Fibroblast of the aortic adventitia (primary cell): ENCODE results near the gene CES5A. TPM values are rescaled to one million over a fixed set of nuclear protein-coding genes. Genes with fewer than 3 reads are reported as not detected.
"Not testable (repeated sequence)": the region's sequence is repeated elsewhere in the genome, so short reads cannot be mapped to it uniquely, and the experiment has no call there.

Experiments used
- DNase-seq: peaks from one replicate; pipeline ENCODE4 v3.0.0-alpha.2; 2010; ENCODE audit warnings: low read depth
- H3K4me3 ChIP-seq: 2 replicates; pipeline ENCODE4 v1.5.1; 2011; ENCODE audit warnings: low read depth, mild to moderate bottlenecking, control low read depth, low read length, moderate library complexity
- total RNA-seq: library from RNA; depleted of rRNA; stranded (reverse); fragments of >200 nt; gene quantifications from 2 replicates; pipeline ENCODE4 v1.2.3, GENCODE V29; 2012; ENCODE audit warnings: low replicate concordance
- TF ChIP-seq, protein P1 (sequence below): IDR thresholded peaks from 2 replicates; pipeline ENCODE4 v1.5.1; 2011; ENCODE audit warnings: mild to moderate bottlenecking, low read length, control low read depth, inconsistent platforms; ENCODE audit not compliant: insufficient read depth

The CES5A gene
- total RNA-seq, 1 donor: not detected

DNA sequence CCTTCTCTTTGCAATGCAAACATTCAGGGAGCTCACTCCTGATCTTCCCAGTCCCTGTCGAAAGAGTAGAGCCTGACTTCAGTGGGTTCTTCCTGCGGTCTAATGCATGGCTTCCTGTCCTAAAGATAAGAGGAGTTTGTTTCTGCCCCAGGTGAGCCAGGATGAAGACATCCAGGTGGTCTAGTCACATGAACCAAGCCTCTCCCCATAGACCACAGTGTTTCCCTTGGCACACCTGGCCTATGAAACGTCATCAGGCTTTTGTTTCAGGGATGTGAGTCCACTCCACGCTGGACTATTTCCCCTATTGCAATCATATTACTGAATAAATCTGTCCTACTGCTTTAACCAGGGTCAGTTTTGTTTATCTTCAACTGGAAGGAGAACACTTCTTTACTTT, 63.4 kb downstream of the CES5A start:
- DNase-seq: no peak
- TF ChIP-seq, protein P1, sequence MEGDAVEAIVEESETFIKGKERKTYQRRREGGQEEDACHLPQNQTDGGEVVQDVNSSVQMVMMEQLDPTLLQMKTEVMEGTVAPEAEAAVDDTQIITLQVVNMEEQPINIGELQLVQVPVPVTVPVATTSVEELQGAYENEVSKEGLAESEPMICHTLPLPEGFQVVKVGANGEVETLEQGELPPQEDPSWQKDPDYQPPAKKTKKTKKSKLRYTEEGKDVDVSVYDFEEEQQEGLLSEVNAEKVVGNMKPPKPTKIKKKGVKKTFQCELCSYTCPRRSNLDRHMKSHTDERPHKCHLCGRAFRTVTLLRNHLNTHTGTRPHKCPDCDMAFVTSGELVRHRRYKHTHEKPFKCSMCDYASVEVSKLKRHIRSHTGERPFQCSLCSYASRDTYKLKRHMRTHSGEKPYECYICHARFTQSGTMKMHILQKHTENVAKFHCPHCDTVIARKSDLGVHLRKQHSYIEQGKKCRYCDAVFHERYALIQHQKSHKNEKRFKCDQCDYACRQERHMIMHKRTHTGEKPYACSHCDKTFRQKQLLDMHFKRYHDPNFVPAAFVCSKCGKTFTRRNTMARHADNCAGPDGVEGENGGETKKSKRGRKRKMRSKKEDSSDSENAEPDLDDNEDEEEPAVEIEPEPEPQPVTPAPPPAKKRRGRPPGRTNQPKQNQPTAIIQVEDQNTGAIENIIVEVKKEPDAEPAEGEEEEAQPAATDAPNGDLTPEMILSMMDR: no peak

DNA sequence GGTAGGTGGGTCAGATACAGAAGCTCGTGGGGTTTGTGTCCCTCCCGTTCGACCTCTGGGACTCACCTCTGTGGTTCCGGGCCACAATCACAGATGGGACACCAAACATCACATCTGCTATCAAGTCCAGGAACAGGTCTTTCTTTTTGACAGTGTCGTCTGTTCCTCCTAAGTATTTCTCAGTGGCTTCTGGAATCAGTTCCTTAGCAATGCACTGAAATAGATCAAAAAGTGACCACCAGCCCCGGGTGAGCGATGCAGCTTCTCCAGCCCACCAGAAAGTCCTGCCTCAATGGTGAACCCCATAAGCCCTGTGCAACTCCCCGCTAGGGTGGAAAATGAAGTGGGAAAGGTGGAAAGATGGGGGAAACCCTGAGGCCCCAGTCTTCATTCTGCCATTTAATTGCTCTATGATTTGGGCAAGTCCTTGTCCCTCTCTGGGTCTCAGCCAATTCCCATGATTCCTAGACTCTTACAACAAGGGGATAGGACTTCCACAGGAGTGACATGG, 64.7 kb downstream of the CES5A start:
- no peak overlapping the region for H3K4me3 ChIP-seq
- TF ChIP-seq, protein P1: no peak
- no peak for DNase-seq

More for the DNA sequence above, 63.4 kb downstream of the CES5A start:
- H3K4me3 ChIP-seq: no peak overlapping the region

DNA sequence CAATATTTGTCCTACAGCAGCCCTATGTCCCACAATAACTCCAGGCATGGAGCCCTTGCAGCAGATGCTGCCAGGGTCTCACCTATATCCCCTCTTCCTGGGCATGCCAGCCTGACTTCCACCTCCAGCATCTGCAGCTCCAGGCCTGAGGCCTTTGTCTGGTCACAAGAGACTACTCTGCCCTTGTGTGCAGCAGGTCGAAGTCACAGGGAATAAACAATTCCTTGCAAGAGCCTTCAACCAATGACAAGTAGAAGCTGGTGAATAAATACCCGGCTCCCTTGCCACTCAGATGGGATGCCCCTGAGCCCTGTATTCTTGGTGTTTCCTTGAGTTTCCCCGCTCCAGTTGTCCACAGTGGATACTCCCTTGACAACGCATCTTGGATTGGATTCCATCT, 65.3 kb downstream of the CES5A start:
- TF ChIP-seq, protein P1: no peak
- DNase-seq: no peak
- H3K4me3 ChIP-seq: no peak overlapping the region

DNA sequence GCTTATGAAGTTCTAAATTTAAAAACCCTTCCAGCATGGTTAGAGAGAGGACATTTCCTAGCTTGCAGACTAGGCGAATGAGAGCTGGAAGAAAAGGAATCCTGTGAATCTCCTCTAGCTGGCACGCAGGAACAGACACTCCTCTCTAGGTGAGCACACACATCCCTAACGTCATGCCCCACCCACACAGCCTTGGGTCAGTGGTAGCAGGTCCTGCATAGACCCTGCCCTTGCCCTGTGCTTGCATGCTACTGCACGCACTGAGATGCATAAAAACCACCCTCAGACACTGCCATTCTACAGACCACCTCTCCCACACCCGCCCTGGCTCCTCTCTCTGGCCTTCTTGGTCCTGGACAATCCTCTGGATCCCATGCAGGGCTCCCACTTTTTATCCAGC, 65.8 kb downstream of the CES5A start:
- no peak overlapping the region for H3K4me3 ChIP-seq
- TF ChIP-seq, protein P1: no peak
- DNase-seq: no peak

DNA sequence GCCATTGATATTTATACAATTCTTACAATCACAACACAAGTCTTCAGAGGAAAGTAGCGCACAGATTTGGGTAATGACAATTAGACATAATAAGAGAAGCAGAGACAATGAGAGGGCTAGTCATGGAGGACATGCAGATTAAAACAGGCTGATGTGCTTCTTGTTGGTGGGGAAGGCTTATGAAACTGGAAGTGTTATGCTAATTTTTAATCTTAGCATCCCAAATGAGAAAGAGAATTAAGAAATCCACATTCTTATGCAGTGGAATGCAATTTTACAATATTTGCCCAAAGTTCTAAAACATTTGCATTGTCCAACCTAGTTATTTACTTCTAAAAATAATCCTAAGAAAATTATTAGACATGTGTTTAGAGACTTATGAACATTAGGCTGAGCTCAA, 66.9 kb downstream of the CES5A start:
- not testable (repeated sequence) for DNase-seq, H3K4me3 ChIP-seq

DNA sequence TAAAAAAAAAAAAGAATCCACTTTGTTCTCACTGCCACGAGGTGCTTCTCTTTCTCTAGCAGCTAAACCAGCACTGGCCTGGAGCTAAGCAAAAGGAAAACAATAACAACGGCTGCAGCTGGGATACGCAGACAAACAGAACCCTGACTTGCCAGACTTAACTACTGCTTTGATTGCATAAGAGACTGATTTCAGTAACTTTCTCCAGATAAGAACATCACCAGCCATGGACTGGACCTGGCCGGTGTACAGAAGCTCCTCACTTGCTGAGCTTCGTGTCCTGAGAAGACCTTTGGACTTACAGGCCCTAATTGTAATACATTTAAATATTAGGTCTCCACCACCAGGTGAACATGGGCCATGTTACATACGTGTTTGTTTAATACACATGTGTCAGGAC, 70.1 kb downstream of the CES5A start:
- H3K4me3 ChIP-seq, DNase-seq: not testable (repeated sequence)

DNA sequence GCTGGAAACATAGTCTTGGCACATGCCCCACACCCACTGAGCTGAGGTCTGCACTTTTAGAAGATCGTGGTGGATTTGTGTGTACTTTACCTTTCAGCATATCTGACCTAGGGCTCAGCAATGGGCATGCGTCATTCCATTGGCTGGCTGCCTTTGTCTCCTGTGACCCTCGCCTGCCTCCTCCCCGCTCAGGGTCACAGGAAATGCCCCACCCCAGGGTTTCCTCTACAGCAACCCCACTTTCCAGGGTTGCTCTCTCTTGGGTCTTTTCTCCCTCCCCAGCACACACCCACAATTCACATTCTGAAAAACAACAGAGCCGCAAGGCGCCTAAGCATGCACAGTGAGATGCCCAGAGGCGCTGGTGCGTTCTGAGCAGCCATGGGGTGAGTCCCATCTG, 71.5 kb downstream of the CES5A start:
- not testable (repeated sequence) for H3K4me3 ChIP-seq

More for the DNA sequence above, 71.5 kb downstream of the CES5A start:
- DNase-seq: not testable (repeated sequence)

Other genes starting within 250 kb of the CES5A start
- gene SLC6A2, start 219.4 kb downstream of the CES5A start, total RNA-seq: not detected in 2 replicates
- 0.09 TPM in 1 of 2 replicates, not detected in the other for gene CES1, start 42.3 kb downstream of the CES5A start, total RNA-seq